Panc1 (cell line): ENCODE data around the gene TMA7B. TPM values are rescaled to one million over a fixed set of nuclear protein-coding genes. Genes with fewer than 3 reads are reported as not detected.

Experiments
- ATAC-seq: fragments of 200-7000 bp; cut with Tn5 transposase; 2 replicates; pipeline ENCODE4 v1.9.1; 2020; ENCODE audit warnings: mild to moderate bottlenecking, moderate library complexity
- BruUV-seq: library from RNA; stranded (reverse); fragments of 400-500 nt; replicated peaks from 2 replicates; lab custom pipeline; 2021; lab: Mats Ljungman, UMichigan
- CTCF ChIA-PET: fragments of 300-600 bp; sonication (Branson Sonifier 250); formaldehyde crosslinking; loops from one replicate; lab custom pipeline; 2022; ENCODE audit warnings: antibody characterized with exemption; lab: Charles Lee
- POLR2A ChIA-PET: fragments of 300-600 bp; sonication (Branson Sonifier 250); formaldehyde crosslinking; loops from one replicate; lab custom pipeline; 2022; ENCODE audit warnings: antibody characterized with exemption; lab: Charles Lee
- DNase-seq: peaks from one replicate; pipeline ENCODE4 v3.0.0-alpha.2; 2010; ENCODE audit warnings: low read depth, low spot score
- H3K27ac ChIP-seq: 2 replicates; pipeline ENCODE4 v1.5.1; 2011; ENCODE audit warnings: mild to moderate bottlenecking, low read length, inconsistent platforms
- H3K27me3 ChIP-seq: fragments of 200-500 bp; sonication (Bioruptor generic); 2 replicates; pipeline ENCODE4 v1.6.0; 2014; ENCODE audit warnings: low read length, inconsistent platforms; ENCODE audit not compliant: control insufficient read depth, insufficient read depth
- H3K36me3 ChIP-seq: fragments of 200-500 bp; sonication (Bioruptor generic); 2 replicates; pipeline ENCODE4 v1.5.1; 2014; ENCODE audit warnings: inconsistent platforms, mild to moderate bottlenecking, low read length, moderate library complexity; ENCODE audit not compliant: control insufficient read depth, insufficient read depth
- H3K4me1 ChIP-seq: 2 replicates; pipeline ENCODE4 v1.5.1; 2011; ENCODE audit warnings: inconsistent platforms, mild to moderate bottlenecking, low read length, moderate library complexity; ENCODE audit not compliant: control insufficient read depth, insufficient read depth
- H3K4me3 ChIP-seq, 2 experiments: 2 replicates each; pipeline ENCODE4 v1.5.1; 2011 to 2012; ENCODE audit warnings: low read depth in 2 of 2, low read length in 2 of 2, mild to moderate bottlenecking in 2 of 2, inconsistent platforms in 1 of 2, moderate library complexity in 1 of 2
- H3K9me3 ChIP-seq: fragments of 200-500 bp; sonication (Bioruptor generic); 2 replicates; pipeline ENCODE4 v1.5.1; 2014; ENCODE audit warnings: low read depth, mild to moderate bottlenecking, inconsistent platforms, low read length, moderate library complexity; ENCODE audit not compliant: control insufficient read depth, insufficient read depth
- CTCF ChIP-seq: fragments of 450-650 bp; IDR thresholded peaks from 2 replicates; pipeline ENCODE4 v1.5.1; 2017; ENCODE audit warnings: mild to moderate bottlenecking
- POLR2AphosphoS5 ChIP-seq: IDR thresholded peaks from 2 replicates; pipeline ENCODE4 v1.6.1; 2012; ENCODE audit warnings: mild to moderate bottlenecking, low read depth, low read length, moderate library complexity
- REST ChIP-seq, 2 experiments: IDR thresholded peaks; 2 replicates each; pipeline ENCODE4 v1.6.1; 2011 to 2012; ENCODE audit warnings: low read depth in 2 of 2, control low read depth in 1 of 2, low read length in 1 of 2, mild to moderate bottlenecking in 1 of 2, moderate library complexity in 1 of 2; ENCODE audit not compliant: insufficient read depth in 1 of 2
- SIN3A ChIP-seq: IDR thresholded peaks from 2 replicates; pipeline ENCODE4 v1.6.1; 2012; ENCODE audit warnings: low read depth, mild to moderate bottlenecking, low read length, moderate library complexity, borderline replicate concordance; ENCODE audit not compliant: insufficient read depth
- TCF7L2 ChIP-seq: IDR thresholded peaks from 2 replicates; pipeline ENCODE4 v1.6.1; 2011; ENCODE audit warnings: mild to moderate bottlenecking, low read depth, low read length, inconsistent platforms
- in situ Hi-C: cut with HindIII; loops from 2 replicates; pipeline ENCODE4 v1.10.0; 2016; ENCODE audit warnings: low sequenced_read_pairs, low pct_unique_long_range_greater_than_20kb
- intact Hi-C: fragments of 100-400 bp; cut with micrococcal nuclease; formaldehyde crosslinking; loops from one replicate; pipeline ENCODE4 v1.10.0; 2022; ENCODE audit not compliant: unreplicated experiment
- total RNA-seq: library from RNA; stranded (reverse); gene quantifications from one replicate; pipeline ENCODE4 v1.2.1, GENCODE V29; 2021; ENCODE audit not compliant: unreplicated experiment

The TMA7B gene
- total RNA-seq, 1 experiment from 2014 or later = not detected

GRCh38 chr22:39942439-39943230, 17.6 kb upstream of the TMA7B start:
- intact Hi-C loops = no loop called here
- BruUV-seq = no TSS peak
- CTCF ChIA-PET = interaction anchor here (0.7 kb wide), 1 partner anchor 266 kb away, joined by 3 read pairs; no protein-coding TSS in a partner anchor

GRCh38 chr22:39943337-39943736, 16.9 kb upstream of the TMA7B start:
- no peaks in the 10 kb centered on the region for H3K4me1 ChIP-seq
- no peak overlapping the region for H3K27ac ChIP-seq
- in situ Hi-C loops (no loop called here), intact Hi-C loops (no loop called here)
- POLR2A ChIA-PET = interaction anchor here (0.6 kb wide), 1 partner anchor 808 kb away, joined by 7 read pairs; no protein-coding TSS in a partner anchor
- no peaks in the 10 kb centered on the region for H3K9me3 ChIP-seq
- no peak for DNase-seq
- BruUV-seq = no TSS peak
- no peak overlapping the region for H3K4me3 ChIP-seq
- no peaks in the 10 kb centered on the region for H3K27me3 ChIP-seq
- ATAC-seq = no peak
- CTCF ChIA-PET = no interaction called here
- H3K36me3 ChIP-seq = no peaks in the 10 kb centered on the region
- TF ChIP-seq POLR2AphosphoS5 (no peak), REST (IDR thresholded peaks at IDR 0.05; ENCODE audit: insufficient read depth in 1 of 2, low read depth in 2 of 2, low read length in 1 of 2) (no peak), SIN3A (no peak), TCF7L2 (no peak)

More at GRCh38 chr22:39942439-39943230, 17.6 kb upstream of the TMA7B start:
- in situ Hi-C loops = no loop called here
- H3K9me3 ChIP-seq = no peaks in the 10 kb centered on the region
- H3K36me3 ChIP-seq = no peaks in the 10 kb centered on the region
- DNase-seq = no peak
- TF ChIP-seq SIN3A (no peak), CTCF (no peak), TCF7L2 (no peak), REST (IDR thresholded peaks at IDR 0.05; ENCODE audit: insufficient read depth in 1 of 2, low read depth in 2 of 2, low read length in 1 of 2) (no peak), POLR2AphosphoS5 (no peak)
- no peaks in the 10 kb centered on the region for H3K27me3 ChIP-seq
- POLR2A ChIA-PET = interaction anchor here (0.6 kb wide), 1 partner anchor 809 kb away, joined by 7 read pairs; no protein-coding TSS in a partner anchor
- no peak overlapping the region for H3K4me3 ChIP-seq
- H3K27ac ChIP-seq = no peak overlapping the region
- no peaks in the 10 kb centered on the region for H3K4me1 ChIP-seq
- no peak for ATAC-seq
